B cell (primary cell): ENCODE data around the gene NLRX1. TPM values are rescaled to one million over a fixed set of nuclear protein-coding genes. Genes with fewer than 3 reads are reported as not detected.

Source experiments
- ATAC-seq: fragments of 200-7000 bp; cut with Tn5 transposase; one replicate; pipeline ENCODE4 v1.10.0; 2021; ENCODE audit warnings: low read depth, mild to moderate bottlenecking, moderate number of reproducible peaks, moderate library complexity
- CTCF ChIA-PET: fragments of 350-600 bp; sonication (Branson Sonifier 250); formaldehyde crosslinking; loops from one replicate; lab custom pipeline; 2021; ENCODE audit warnings: antibody characterized with exemption, inconsistent platforms; lab: Charles Lee
- POLR2A ChIA-PET: fragments of 350-600 bp; sonication (Branson Sonifier 250); formaldehyde crosslinking; loops from one replicate; lab custom pipeline; 2021; ENCODE audit warnings: antibody characterized with exemption; lab: Charles Lee
- DNase-seq: peaks from one replicate; pipeline ENCODE4 v3.0.0; 2013
- H2AFZ ChIP-seq: 2 replicates; pipeline ENCODE4 v1.6.1; 2012; ENCODE audit warnings: mild to moderate bottlenecking, low read depth, low read length; ENCODE audit not compliant: insufficient read depth, poor library complexity, severe bottlenecking
- H3K27ac ChIP-seq, 2 donors: 1 replicate in 1 of 2; 2 replicates in 1 of 2; pipeline ENCODE4 v1.5.1; 2012 to 2013; ENCODE audit warnings: low read length in 2 of 2, mild to moderate bottlenecking in 2 of 2, moderate library complexity in 1 of 2
- H3K27me3 ChIP-seq, 4 experiments: fragments of 200-600 bp in 1 of 4; sonication (generic) in 1 of 4; replicated peaks in 1 of 4; 1 replicate in 2 of 4; 2 replicates in 2 of 4; pipeline versions ENCODE4 v1.6.1 to v1.7.0; 2013 to 2016; ENCODE audit warnings: low read length in 3 of 4, mild to moderate bottlenecking in 2 of 4, mixed read lengths in 1 of 4, moderate library complexity in 1 of 4; ENCODE audit not compliant: insufficient read depth in 4 of 4, control insufficient read depth in 3 of 4; ENCODE audit errors: control extremely low read depth in 1 of 4
- H3K36me3 ChIP-seq, 2 experiments: replicated peaks in 1 of 2; 1 replicate in 1 of 2; 2 replicates in 1 of 2; pipeline versions ENCODE4 v1.6.1 to v1.7.1; 2013; ENCODE audit warnings: low read length in 1 of 2; ENCODE audit not compliant: insufficient read depth in 2 of 2, control insufficient read depth in 1 of 2; ENCODE audit errors: control extremely low read depth in 1 of 2, extremely low read depth in 1 of 2
- H3K4me1 ChIP-seq, 2 donors: fragments of 200-600 bp in 1 of 2; sonication (generic) in 1 of 2; 1 replicate in 1 of 2; 2 replicates in 1 of 2; pipeline versions ENCODE4 v1.5.1 to v1.6.1; 2013 to 2017; ENCODE audit warnings: low read length in 2 of 2; ENCODE audit not compliant: control insufficient read depth in 2 of 2, insufficient read depth in 2 of 2
- H3K4me2 ChIP-seq: replicated peaks from 2 replicates; pipeline ENCODE3; 2012; ENCODE audit warnings: mild to moderate bottlenecking, low read depth, low read length; ENCODE audit not compliant: poor library complexity, severe bottlenecking
- H3K4me3 ChIP-seq, 5 experiments: fragments of 200-600 bp in 1 of 5; sonication (generic) in 1 of 5; 1 replicate in 3 of 5; 2 replicates in 2 of 5; pipeline versions ENCODE4 v1.5.1 to v1.7.0; 2011 to 2016; ENCODE audit warnings: low read length in 4 of 5, mild to moderate bottlenecking in 4 of 5, low read depth in 2 of 5, control low read depth in 1 of 5, moderate library complexity in 1 of 5; ENCODE audit not compliant: insufficient read depth in 1 of 5; ENCODE audit errors: control extremely low read depth in 1 of 5, extremely low read depth in 1 of 5
- H3K79me2 ChIP-seq: fragments of 200-600 bp; sonication (generic); one replicate; pipeline ENCODE4 v1.6.0; 2016; ENCODE audit warnings: low read length; ENCODE audit not compliant: control insufficient read depth, insufficient read depth
- H3K9ac ChIP-seq: fragments of 200-600 bp; sonication (generic); 2 replicates; pipeline ENCODE4 v1.6.1; 2017; ENCODE audit warnings: mild to moderate bottlenecking, low read length, moderate library complexity
- H3K9me3 ChIP-seq, 3 donors: one replicate each; pipeline versions ENCODE4 v1.6.1 to v1.7.1; 2013; ENCODE audit warnings: low read length in 2 of 3; ENCODE audit not compliant: control insufficient read depth in 2 of 3, insufficient read depth in 1 of 3; ENCODE audit errors: control extremely low read depth in 1 of 3
- H4K20me1 ChIP-seq: 2 replicates; pipeline ENCODE4 v1.6.0; 2012; ENCODE audit warnings: mild to moderate bottlenecking, low read length; ENCODE audit not compliant: insufficient read depth, control insufficient read depth, poor library complexity, severe bottlenecking
- H3K27ac Mint-ChIP-seq: one replicate; pipeline ENCODE4 v1.8.0; 2021; ENCODE audit warnings: mixed read lengths
- H3K27me3 Mint-ChIP-seq: one replicate; pipeline ENCODE4 v1.8.0; 2021; ENCODE audit warnings: mixed read lengths
- H3K4me1 Mint-ChIP-seq: one replicate; pipeline ENCODE4 v1.8.0; 2021; ENCODE audit warnings: mixed read lengths
- H3K4me3 Mint-ChIP-seq: one replicate; pipeline ENCODE4 v1.8.0; 2021; ENCODE audit warnings: mixed read lengths
- H3K9me3 Mint-ChIP-seq: one replicate; pipeline ENCODE4 v1.8.0; 2022; ENCODE audit warnings: mixed read lengths; ENCODE audit not compliant: insufficient read depth
- EZH2 ChIP-seq: IDR thresholded peaks from 2 replicates; pipeline ENCODE4 v1.6.1; 2012; ENCODE audit warnings: borderline replicate concordance, low read depth, mild to moderate bottlenecking, moderate library complexity, low read length; ENCODE audit not compliant: insufficient read depth, poor library complexity, severe bottlenecking
- WGBS: methylation state at CpG from one replicate; pipeline ENCODE4 v1.1.5; 2013; ENCODE audit warnings: missing lambda C conversion rate; ENCODE audit not compliant: insufficient coverage; 5-methylcytosine and 5-hydroxymethylcytosine counted together
- intact Hi-C: fragments of 100-400 bp; cut with micrococcal nuclease; formaldehyde crosslinking; loops from one replicate; pipeline ENCODE4 v1.10.0; 2022
- polyA plus RNA-seq: library from polyadenylated mRNA; depleted of rRNA; stranded (reverse); fragments of >200 nt; gene quantifications from 2 replicates; pipeline ENCODE4 v1.2.3, GENCODE V29; 2012
- total RNA-seq, 2 donors: library from RNA; stranded (reverse); fragments of 120-200 nt in 1 of 2; gene quantifications; 1 replicate in 1 of 2; 2 replicates in 1 of 2; pipeline versions ENCODE4 v1.2.3 to v1.2.4, GENCODE V29; 2013 to 2022
- TF ChIP-seq, protein P1 (sequence below): fragments of 200-600 bp; IDR thresholded peaks from one replicate; pipeline ENCODE4 v1.8.0; 2022; ENCODE audit warnings: antibody characterized with exemption, mild to moderate bottlenecking

The NLRX1 gene
- total and polyA plus RNA-seq, 2 donors (not counting 1 experiment from before 2014, with no cell fraction given), result 6.3 to 10.4 TPM

GRCh38 chr11:119206511-119207414, 38.2 kb downstream of the NLRX1 start:
- DNase-seq, result peak; percentile 54
- Mint-ChIP-seq H3K4me1 (peaks cover 36% of the 10 kb centered on the region), H3K4me3 (peak overlapping the region; percentile 97), H3K9me3 (no peaks in the 10 kb centered on the region), H3K27ac (peak overlapping the region; percentile 91), H3K27me3 (no peaks in the 10 kb centered on the region)
- H3K9me3 ChIP-seq, result no peaks in the 10 kb centered on the region
- H3K36me3 ChIP-seq, result no peaks in the 10 kb centered on the region
- peak; percentile 16 for ATAC-seq
- peak overlapping the region; percentile 93 for H2AFZ ChIP-seq
- H3K9ac ChIP-seq, result peak overlapping the region; percentile 93
- POLR2A ChIA-PET, result interaction anchor here (0.6 to 1.3 kb wide), 6 partner anchors 63 to 1196 kb away, joined by 3 to 5 read pairs (median 4); no protein-coding TSS in a partner anchor
- WGBS, result 0% methylated on average over 22 of the region's 41 CpGs
- peaks cover 29% of the 10 kb centered on the region for H4K20me1 ChIP-seq
- H3K27me3 ChIP-seq, result no peaks in the 10 kb centered on the region
- CTCF ChIA-PET, result interaction anchor here (0.6 to 3.4 kb wide), 24 partner anchors 9 to 174 kb away, joined by 3 to 41 read pairs (median 4); partner anchors contain the start of genes C2CD2L, HINFP, NLRX1 and USP2
- peak overlapping the region; percentile 83 for H3K4me2 ChIP-seq
- intact Hi-C loops, result loop anchor here (2.0 to 5.0 kb wide), 3 partner anchors 38 to 189 kb away; partner anchors contain the start of genes NLRX1, RPS25 and TRAPPC4
- H3K4me1 ChIP-seq, result peaks cover 18 to 20% of the 10 kb centered on the region in 2 donors
- H3K27ac ChIP-seq, result peak overlapping the region; percentile 60 to 84
- no peak for TF ChIP-seq EZH2
- TF ChIP-seq, protein P1, sequence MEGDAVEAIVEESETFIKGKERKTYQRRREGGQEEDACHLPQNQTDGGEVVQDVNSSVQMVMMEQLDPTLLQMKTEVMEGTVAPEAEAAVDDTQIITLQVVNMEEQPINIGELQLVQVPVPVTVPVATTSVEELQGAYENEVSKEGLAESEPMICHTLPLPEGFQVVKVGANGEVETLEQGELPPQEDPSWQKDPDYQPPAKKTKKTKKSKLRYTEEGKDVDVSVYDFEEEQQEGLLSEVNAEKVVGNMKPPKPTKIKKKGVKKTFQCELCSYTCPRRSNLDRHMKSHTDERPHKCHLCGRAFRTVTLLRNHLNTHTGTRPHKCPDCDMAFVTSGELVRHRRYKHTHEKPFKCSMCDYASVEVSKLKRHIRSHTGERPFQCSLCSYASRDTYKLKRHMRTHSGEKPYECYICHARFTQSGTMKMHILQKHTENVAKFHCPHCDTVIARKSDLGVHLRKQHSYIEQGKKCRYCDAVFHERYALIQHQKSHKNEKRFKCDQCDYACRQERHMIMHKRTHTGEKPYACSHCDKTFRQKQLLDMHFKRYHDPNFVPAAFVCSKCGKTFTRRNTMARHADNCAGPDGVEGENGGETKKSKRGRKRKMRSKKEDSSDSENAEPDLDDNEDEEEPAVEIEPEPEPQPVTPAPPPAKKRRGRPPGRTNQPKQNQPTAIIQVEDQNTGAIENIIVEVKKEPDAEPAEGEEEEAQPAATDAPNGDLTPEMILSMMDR, result no peak
- peak overlapping the region; percentile 93 to 98 (median 96) for H3K4me3 ChIP-seq
- peaks cover 56% of the 10 kb centered on the region for H3K79me2 ChIP-seq
